HG02938 (cell line): ENCODE data around the gene LRRC8D.

Experiments used
- ATAC-seq: cut with Tn5 transposase; IDR thresholded peaks from one replicate; pipeline ENCODE4 v1.9.1; 2021; ENCODE audit warnings: mild to moderate bottlenecking, moderate library complexity; ENCODE audit not compliant: unreplicated experiment

Gene LRRC8D

GRCh38 chr1:89832496-89833127 is 11.8 kb downstream of the LRRC8D start:
- ATAC-seq: no peak

- no peak for ATAC-seq
These were observed 12.6 kb downstream of the LRRC8D start for GRCh38 chr1:89833183-89834082.

GRCh38 chr1:89834083-89834704 is 13.4 kb downstream of the LRRC8D start:
- no peak for ATAC-seq

- ATAC-seq: no peak
These were observed 15.6 kb downstream of the LRRC8D start for GRCh38 chr1:89836252-89837035.

- ATAC-seq: no peak
These were observed 16.2 kb downstream of the LRRC8D start for GRCh38 chr1:89837036-89837481.

- no peak for ATAC-seq
These were observed 16.7 kb downstream of the LRRC8D start for GRCh38 chr1:89837510-89837909.

GRCh38 chr1:89839516-89839915 is 18.7 kb downstream of the LRRC8D start:
- ATAC-seq: no peak

GRCh38 chr1:89841507-89841906 is 20.7 kb downstream of the LRRC8D start:
- ATAC-seq: no peak

GRCh38 chr1:89842567-89843272 is 21.9 kb downstream of the LRRC8D start:
- peak; percentile 34 for ATAC-seq

GRCh38 chr1:89843273-89844130 is 22.7 kb downstream of the LRRC8D start:
- peak; percentile 78 for ATAC-seq

GRCh38 chr1:89844241-89844807 is 23.5 kb downstream of the LRRC8D start:
- no peak for ATAC-seq

GRCh38 chr1:89844860-89845259 is 24.0 kb downstream of the LRRC8D start:
- no peak for ATAC-seq

- ATAC-seq: no peak
These were observed 26.4 kb downstream of the LRRC8D start for GRCh38 chr1:89847191-89847729.

- no peak for ATAC-seq
These were observed 30.1 kb downstream of the LRRC8D start for GRCh38 chr1:89850844-89851415.

GRCh38 chr1:89854140-89854539 is 33.3 kb downstream of the LRRC8D start:
- ATAC-seq: no peak

GRCh38 chr1:89855413-89856123 is 34.7 kb downstream of the LRRC8D start:
- ATAC-seq: peak; percentile 92

GRCh38 chr1:89863165-89863830 is 42.5 kb downstream of the LRRC8D start:
- no peak for ATAC-seq
